Suprapubic skin (tissue), 4 donors: ENCODE results near the gene CD1B. TPM values are rescaled to one million over a fixed set of nuclear protein-coding genes. Genes with fewer than 3 reads are reported as not detected.

Experiments
- DNase-seq, 2 donors: peaks; one replicate each; pipeline ENCODE4 v3.0.0-alpha.2; 2019; ENCODE audit warnings: low spot score in 2 of 2
- H3K27ac ChIP-seq: fragments of 200-600 bp; sonication (generic); one replicate; pipeline ENCODE4 v1.5.1; 2019
- H3K27me3 ChIP-seq: fragments of 200-600 bp; sonication (generic); one replicate; pipeline ENCODE4 v1.5.1; 2019
- H3K36me3 ChIP-seq: fragments of 200-600 bp; sonication (generic); one replicate; pipeline ENCODE4 v1.5.1; 2019
- H3K4me1 ChIP-seq: fragments of 200-600 bp; sonication (generic); one replicate; pipeline ENCODE4 v1.5.1; 2019
- H3K4me3 ChIP-seq: fragments of 200-600 bp; sonication (generic); one replicate; pipeline ENCODE4 v1.5.1; 2019; ENCODE audit warnings: mild to moderate bottlenecking
- H3K9me3 ChIP-seq: fragments of 200-600 bp; sonication (generic); one replicate; pipeline ENCODE4 v1.5.1; 2019
- EP300 ChIP-seq: sonication (generic); formaldehyde crosslinking; IDR thresholded peaks from one replicate; pipeline ENCODE4 v1.6.1; 2017; ENCODE audit warnings: antibody characterized with exemption
- POLR2A ChIP-seq, 2 donors: fragments of 450-650 bp; IDR thresholded peaks; one replicate each; pipeline ENCODE4 v1.6.1; 2017; ENCODE audit warnings: antibody characterized with exemption in 2 of 2, mild to moderate bottlenecking in 2 of 2, moderate library complexity in 2 of 2
- POLR2AphosphoS5 ChIP-seq, 3 donors: sonication (generic); formaldehyde crosslinking; IDR thresholded peaks; one replicate each; pipeline ENCODE4 v1.6.1; 2017; ENCODE audit warnings: antibody characterized with exemption in 3 of 3
- WGBS: methylation state at CpG from one replicate; pipeline ENCODE4 v1.1.5; 2018; 5-methylcytosine and 5-hydroxymethylcytosine counted together
- total RNA-seq, 4 donors: library from RNA; depleted of rRNA; stranded (reverse); fragments of >200 nt; gene quantifications; one replicate each; pipeline ENCODE4 v1.1.0, GENCODE V29; 2016
- TF ChIP-seq, protein P1 (sequence below), 2 donors: fragments of 200-600 bp in 1 of 2; fragments of 450-650 bp in 1 of 2; sonication (generic) in 1 of 2; IDR thresholded peaks; one replicate each; pipeline ENCODE4 v1.5.1; 2016 to 2019; ENCODE audit warnings: antibody characterized with exemption in 2 of 2, mild to moderate bottlenecking in 1 of 2, moderate library complexity in 1 of 2

The CD1B gene
- total RNA-seq, 4 donors from 2014 or later = not detected

DNA sequence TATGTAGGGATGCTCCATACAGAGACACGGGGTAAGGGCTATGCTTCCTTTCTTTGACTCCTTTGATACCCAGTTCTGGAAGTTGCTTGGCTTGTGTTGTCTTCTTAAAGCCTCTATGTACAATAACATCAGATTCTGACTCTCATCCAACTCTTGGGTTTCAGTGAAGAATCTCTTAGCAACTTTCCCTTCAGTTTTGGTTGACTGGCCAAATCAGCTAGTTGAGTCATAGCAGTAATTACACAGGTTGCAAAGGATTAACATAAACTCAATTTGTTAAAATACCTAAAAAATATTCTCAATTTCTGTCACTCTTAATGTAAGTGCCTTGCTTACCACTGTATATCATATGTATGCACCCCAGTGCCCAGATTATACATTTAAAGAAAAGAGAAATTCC is 31.6 kb upstream of the CD1B start:
- H3K4me3 ChIP-seq = no peak overlapping the region
- no peaks in the 10 kb centered on the region for H3K27me3 ChIP-seq
- 88% methylated on average over 1 of the region's 1 CpG for WGBS
- H3K27ac ChIP-seq = no peak overlapping the region
- TF ChIP-seq, protein P1, sequence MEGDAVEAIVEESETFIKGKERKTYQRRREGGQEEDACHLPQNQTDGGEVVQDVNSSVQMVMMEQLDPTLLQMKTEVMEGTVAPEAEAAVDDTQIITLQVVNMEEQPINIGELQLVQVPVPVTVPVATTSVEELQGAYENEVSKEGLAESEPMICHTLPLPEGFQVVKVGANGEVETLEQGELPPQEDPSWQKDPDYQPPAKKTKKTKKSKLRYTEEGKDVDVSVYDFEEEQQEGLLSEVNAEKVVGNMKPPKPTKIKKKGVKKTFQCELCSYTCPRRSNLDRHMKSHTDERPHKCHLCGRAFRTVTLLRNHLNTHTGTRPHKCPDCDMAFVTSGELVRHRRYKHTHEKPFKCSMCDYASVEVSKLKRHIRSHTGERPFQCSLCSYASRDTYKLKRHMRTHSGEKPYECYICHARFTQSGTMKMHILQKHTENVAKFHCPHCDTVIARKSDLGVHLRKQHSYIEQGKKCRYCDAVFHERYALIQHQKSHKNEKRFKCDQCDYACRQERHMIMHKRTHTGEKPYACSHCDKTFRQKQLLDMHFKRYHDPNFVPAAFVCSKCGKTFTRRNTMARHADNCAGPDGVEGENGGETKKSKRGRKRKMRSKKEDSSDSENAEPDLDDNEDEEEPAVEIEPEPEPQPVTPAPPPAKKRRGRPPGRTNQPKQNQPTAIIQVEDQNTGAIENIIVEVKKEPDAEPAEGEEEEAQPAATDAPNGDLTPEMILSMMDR (IDR thresholded peaks at IDR 0.05) = no peak
- TF ChIP-seq EP300 = no peak
- no peak for TF ChIP-seq POLR2A (IDR thresholded peaks at IDR 0.05)
- TF ChIP-seq POLR2AphosphoS5 (IDR thresholded peaks at IDR 0.05) = no peak
- no peaks in the 10 kb centered on the region for H3K36me3 ChIP-seq
- H3K9me3 ChIP-seq = no peaks in the 10 kb centered on the region
- H3K4me1 ChIP-seq = no peaks in the 10 kb centered on the region
- DNase-seq = no peak

- Histone ChIP-seq H3K4me3 (no peak overlapping the region), H3K4me1 (no peaks in the 10 kb centered on the region), H3K27me3 (no peaks in the 10 kb centered on the region), H3K36me3 (no peaks in the 10 kb centered on the region), H3K9me3 (no peaks in the 10 kb centered on the region), H3K27ac (no peak overlapping the region)
- TF ChIP-seq POLR2AphosphoS5 (IDR thresholded peaks at IDR 0.05) (no peak), EP300 (no peak), POLR2A (IDR thresholded peaks at IDR 0.05) (no peak)
- TF ChIP-seq, protein P1 (IDR thresholded peaks at IDR 0.05) = no peak
- no peak for DNase-seq
- WGBS = 26% methylated on average over 1 of the region's 1 CpG
Observed at GRCh38 chr1:158362482-158362881, 31.2 kb upstream of the CD1B start.

GRCh38 chr1:158357441-158357840 is 26.1 kb upstream of the CD1B start:
- no peak overlapping the region for H3K4me3 ChIP-seq
- WGBS = 85% methylated on average over 1 of the region's 1 CpG
- no peaks in the 10 kb centered on the region for H3K36me3 ChIP-seq
- no peaks in the 10 kb centered on the region for H3K9me3 ChIP-seq
- H3K27me3 ChIP-seq = no peaks in the 10 kb centered on the region
- TF ChIP-seq, protein P1 (IDR thresholded peaks at IDR 0.05) = no peak
- H3K27ac ChIP-seq = no peak overlapping the region
- no peak for DNase-seq
- H3K4me1 ChIP-seq = no peaks in the 10 kb centered on the region

- TF ChIP-seq POLR2AphosphoS5 (IDR thresholded peaks at IDR 0.05) (no peak), POLR2A (IDR thresholded peaks at IDR 0.05) (no peak), EP300 (no peak)
- TF ChIP-seq, protein P1 (IDR thresholded peaks at IDR 0.05) = no peak
- 63% methylated on average over 3 of the region's 3 CpGs for WGBS
- no peaks in the 10 kb centered on the region for H3K9me3 ChIP-seq
Observed at GRCh38 chr1:158356616-158357015, 25.3 kb upstream of the CD1B start.

DNA sequence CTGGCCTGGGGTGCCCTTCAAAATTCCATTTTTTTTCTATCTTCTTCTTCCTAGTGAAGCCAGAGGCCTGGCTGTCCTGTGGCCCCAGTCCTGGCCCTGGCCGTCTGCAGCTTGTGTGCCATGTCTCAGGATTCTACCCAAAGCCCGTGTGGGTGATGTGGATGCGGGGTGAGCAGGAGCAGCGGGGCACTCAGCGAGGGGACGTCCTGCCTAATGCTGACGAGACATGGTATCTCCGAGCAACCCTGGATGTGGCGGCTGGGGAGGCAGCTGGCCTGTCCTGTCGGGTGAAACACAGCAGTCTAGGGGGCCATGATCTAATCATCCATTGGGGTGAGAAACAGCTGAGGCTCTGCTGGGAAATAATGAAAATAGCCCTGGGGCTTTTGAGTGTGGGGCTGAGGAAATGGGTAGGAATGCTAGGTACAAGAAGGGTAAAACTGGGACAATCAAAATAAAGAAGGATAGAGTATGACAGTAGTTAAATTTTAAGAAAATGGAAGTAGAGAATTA is 24.5 kb upstream of the CD1B start:
- Histone ChIP-seq H3K27ac (no peak overlapping the region), H3K4me1 (no peaks in the 10 kb centered on the region), H3K27me3 (no peaks in the 10 kb centered on the region), H3K9me3 (no peaks in the 10 kb centered on the region), H3K36me3 (no peaks in the 10 kb centered on the region), H3K4me3 (no peak overlapping the region)
- no peak for DNase-seq
- TF ChIP-seq EP300 (no peak), POLR2AphosphoS5 (IDR thresholded peaks at IDR 0.05) (no peak), POLR2A (IDR thresholded peaks at IDR 0.05) (no peak)
- TF ChIP-seq, protein P1 (IDR thresholded peaks at IDR 0.05) = no peak
- WGBS = 88% methylated on average over 10 of the region's 10 CpGs

More at GRCh38 chr1:158356616-158357015, 25.3 kb upstream of the CD1B start:
- H3K27ac ChIP-seq = no peak overlapping the region
- H3K36me3 ChIP-seq = no peaks in the 10 kb centered on the region
- DNase-seq = no peak
- H3K4me1 ChIP-seq = no peaks in the 10 kb centered on the region
- H3K4me3 ChIP-seq = no peak overlapping the region
- no peaks in the 10 kb centered on the region for H3K27me3 ChIP-seq
